Glomerular endothelial cell (primary cell): ENCODE data around the gene CYP4F22. TPM values are rescaled to one million over a fixed set of nuclear protein-coding genes. Genes with fewer than 3 reads are reported as not detected.
A peak's percentile ranks its signal among the peaks of the same experiment; 100 is the strongest.
"Not testable (repeated sequence)": the region's sequence is repeated elsewhere in the genome, so short reads cannot be mapped to it uniquely, and the experiment has no call there.

Source experiments
- DNase-seq: peaks from one replicate; pipeline ENCODE4 v3.0.0-alpha.2; 2011; ENCODE audit warnings: low read depth, low spot score; ENCODE audit errors: extremely low read depth
- total RNA-seq: library from RNA; depleted of rRNA; stranded (reverse); fragments of >200 nt; gene quantifications from 2 replicates; pipeline ENCODE4 v1.2.3, GENCODE V29; 2015

The CYP4F22 gene
- total RNA-seq, 1 donor from 2014 or later: 0.06 TPM

DNA sequence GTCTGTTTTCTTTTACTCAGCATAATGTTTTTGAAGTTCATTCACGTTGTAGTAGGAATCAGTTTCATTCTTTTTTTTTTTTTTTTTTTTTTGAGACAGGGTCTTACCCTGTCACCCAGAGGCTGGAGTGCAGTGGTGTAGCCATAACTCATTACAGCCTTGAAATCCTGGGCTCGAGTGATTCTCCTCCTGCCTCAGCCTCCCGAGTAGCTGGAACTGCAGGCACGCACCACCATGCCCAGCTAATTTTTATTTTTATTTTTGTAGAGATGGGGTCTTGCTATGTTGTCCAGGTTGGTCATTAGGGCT is 25.2 kb downstream of the CYP4F22 start:
- DNase-seq: not testable (repeated sequence)

DNA sequence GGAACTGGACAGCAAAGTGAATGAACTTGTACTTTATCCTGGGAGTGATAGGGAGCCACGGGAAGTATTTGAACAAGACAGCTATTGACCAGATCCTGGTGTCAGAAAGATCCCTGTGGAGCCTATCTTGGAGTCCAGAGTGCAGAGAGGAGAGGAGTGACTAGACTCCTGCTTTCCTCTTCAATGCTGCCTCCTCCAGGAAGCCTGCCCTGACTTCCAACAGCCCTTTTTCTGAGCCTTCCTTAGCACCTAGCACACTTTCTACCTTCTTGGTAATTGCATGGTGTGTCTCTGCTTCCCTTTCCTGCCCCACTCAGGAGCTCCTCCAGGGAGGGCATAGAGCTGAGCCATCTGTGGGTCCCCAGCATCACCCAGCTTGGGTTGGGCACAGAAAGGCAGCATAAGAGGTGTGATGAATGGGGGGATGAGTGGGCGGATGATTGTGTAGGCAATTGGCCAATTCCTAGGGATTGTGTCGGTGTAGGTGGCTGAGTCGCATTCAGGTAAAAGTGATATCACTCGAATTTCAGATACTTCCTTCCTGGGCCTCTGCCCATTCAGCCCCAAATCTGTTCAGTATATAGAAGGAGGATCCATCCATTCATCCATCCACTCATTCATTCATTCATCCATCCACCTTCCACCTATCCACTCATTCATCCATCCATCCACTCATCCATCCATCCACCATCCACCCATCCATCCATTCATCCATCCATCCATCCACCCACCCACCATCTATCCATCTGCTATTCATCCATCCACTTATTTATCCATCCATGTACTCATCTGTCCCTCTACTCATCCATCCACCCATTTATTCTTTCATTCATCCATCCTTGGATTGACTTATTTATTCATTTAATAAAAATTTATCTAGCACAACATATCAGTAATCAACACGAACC is 26.9 kb downstream of the CYP4F22 start:
- DNase-seq: no peak

DNA sequence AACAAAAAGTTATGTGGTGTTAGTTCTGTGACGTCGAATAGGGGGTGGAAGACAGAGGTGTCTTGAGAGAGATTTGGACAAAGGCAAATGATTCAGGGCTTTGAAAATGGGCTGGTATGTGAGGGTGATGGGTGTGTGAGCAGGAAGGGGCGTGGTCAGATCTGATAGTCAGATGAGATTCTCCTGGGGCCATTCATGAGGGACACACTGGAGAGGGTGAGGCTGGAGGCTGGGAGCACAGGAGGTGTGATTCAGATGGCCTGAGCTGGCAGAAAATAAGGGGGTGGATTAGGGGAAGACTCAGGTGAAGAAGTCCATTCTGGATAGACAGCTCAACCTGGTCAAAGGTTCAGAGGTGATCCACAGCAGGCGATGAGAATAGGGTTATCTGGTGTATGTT is 28.0 kb downstream of the CYP4F22 start:
- DNase-seq: no peak

DNA sequence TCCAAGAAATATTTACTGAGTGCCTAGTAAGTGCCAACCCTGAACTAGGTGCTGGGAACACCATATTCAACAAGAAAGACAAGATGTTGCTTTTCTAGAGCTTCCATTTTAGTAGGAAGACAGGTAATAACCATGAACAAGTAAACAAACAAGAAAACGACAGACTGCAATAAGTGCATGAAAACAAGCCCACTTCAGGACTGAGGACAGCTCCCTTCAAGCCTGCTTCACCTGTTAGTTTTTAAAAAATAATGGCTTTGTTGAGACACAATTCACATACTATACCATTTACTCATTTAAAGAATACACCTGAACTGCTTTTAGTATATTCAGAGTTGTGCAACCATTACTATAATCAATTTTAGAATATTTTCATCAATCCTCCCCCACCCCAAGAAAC is 30.4 kb downstream of the CYP4F22 start:
- DNase-seq: no peak

DNA sequence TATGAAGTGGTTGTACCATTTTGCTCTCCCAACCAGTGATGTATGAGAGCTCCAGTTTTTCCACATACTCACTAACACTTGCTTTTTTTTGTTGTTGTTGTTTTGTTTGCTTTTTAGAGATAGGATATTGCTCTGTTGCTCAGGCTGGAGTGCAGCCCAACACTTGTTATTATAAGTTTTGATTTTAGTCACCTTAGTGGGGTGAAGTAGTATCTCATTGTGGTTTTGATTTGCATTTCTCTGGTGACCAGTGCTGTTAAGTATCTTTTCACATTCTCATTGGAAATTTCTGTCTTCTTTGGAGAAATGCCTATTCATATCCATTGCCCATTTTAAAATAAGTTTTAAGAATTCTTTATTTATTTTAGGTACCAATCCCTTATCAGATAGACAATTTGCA is 31.3 kb downstream of the CYP4F22 start:
- DNase-seq: no peak

DNA sequence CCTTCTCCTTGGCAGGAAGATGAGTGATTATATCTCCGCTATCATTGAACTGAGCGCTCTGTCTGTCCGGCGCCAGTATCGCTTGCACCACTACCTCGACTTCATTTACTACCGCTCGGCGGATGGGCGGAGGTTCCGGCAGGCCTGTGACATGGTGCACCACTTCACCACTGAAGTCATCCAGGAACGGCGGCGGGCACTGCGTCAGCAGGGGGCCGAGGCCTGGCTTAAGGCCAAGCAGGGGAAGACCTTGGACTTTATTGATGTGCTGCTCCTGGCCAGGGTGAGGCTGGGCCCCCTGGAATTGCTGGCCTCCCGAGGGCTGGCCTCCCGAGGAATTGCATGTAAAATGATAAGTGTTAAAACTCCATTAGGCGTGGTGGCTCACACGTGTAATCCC is 32.1 kb downstream of the CYP4F22 start:
- no peak for DNase-seq

DNA sequence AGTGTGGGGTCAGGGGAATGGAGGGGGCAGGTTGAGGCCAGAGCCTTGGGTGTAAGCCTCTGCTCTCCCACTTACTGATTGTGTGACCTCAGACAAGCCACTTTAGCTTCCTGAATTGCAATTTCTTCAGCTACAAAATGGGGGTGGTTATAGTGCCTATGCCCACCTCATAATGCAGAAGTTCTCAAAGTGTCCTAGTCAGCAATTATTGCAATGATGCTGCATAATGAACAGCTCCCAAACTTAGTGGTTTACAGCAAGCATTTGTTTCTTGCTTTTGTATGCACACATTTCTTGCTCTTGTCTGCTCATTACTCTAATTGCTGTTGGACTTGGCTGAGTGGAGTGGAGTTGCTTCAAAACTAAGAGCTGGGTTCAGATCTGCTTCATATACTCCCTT is 36.0 kb downstream of the CYP4F22 start:
- DNase-seq: no peak

DNA sequence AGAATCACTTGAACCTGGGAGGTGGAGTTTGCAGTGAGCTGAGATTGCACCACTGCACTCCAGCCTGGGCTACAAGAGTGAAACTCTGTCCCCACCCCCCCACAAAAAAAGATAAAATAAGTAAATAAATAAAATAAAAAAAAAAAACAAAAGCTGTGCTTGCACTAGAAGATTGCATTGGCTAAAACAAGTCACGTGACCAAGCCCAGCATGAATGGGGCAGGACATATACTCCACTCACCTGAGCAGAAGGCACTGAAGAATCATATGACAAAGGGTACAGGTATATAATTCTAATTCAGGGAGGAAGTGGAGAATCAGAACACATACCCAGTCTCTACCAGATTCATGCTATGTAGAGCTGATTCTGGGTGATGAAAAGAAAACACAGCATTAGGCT is 36.6 kb downstream of the CYP4F22 start:
- DNase-seq: no peak

DNA sequence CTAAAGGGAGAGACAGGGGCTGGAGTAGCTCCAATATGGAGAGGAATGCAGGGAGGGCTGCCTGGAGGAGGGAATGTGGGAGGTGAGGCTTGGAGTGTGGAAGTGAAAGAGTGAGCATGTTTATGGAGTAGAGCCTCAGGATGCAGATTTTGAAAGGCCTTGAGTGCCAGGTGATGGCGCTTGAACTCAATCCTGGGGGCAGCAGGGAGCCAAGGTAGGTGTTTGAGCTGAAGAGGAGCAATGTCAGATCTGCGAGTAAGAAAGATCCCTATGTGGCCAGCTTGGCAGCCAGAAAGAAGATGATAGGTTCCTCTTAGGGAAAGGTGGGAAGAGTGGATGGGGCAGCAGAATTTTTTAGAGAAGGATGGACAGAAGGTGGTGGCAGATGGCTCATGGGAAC is 40.3 kb downstream of the CYP4F22 start:
- DNase-seq: no peak

DNA sequence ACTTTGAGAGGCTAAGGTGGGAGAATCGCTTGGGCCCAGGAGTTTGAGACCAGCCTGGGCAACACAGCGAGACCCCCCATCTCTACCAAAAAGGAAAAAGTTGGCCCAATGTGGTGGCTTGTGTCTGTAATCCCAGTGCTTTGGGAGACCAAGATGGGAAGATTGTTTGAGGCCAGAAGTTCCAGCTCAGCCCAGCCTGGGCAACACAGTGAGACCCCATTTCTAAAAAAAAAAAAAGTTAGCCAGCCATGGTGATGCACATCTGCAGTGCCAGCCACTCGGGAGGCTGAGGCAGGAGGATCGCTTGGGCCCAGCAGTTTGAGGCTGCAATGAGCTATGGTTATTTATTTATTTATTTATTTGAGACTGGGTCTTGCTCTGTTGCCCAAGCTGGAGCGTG is 41.3 kb downstream of the CYP4F22 start:
- no peak for DNase-seq

DNA sequence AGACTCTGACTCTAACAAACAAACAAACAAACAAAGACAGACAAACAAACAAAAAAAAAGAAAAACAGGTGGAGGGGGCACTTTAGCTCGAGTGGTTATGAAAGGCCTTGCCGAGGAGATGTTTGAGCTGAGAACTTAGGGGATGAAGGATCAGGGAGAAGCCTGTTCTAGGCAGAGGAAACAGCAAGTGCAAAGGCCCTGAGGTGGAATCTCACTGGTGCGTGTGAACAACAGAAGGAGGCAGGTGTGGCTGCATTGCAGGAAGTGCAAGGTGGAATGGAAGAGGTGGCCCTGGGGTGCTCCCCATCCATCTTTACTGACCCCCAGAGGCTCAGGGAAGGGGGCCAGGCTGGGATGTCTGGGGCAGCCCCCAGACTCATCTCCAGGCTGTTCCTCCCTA is 41.9 kb downstream of the CYP4F22 start:
- no peak for DNase-seq

DNA sequence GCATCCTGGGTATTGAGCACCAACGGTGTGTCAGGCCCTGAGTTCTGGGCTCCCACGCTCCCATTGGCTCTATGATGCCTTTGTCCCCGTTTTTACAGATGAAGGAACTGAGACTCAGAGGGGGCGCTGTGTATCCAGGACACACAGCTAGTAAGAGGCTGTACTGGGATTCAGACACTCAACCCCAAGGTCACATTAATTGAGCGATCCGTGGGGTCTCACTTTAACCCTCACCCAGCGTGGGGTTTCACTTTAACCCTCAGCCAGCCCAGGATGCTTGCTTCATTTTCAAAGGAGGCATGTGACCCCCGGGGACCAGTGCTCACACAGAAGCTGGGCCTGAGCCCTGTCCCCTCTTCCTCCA is 42.6 kb downstream of the CYP4F22 start:
- DNase-seq: no peak

DNA sequence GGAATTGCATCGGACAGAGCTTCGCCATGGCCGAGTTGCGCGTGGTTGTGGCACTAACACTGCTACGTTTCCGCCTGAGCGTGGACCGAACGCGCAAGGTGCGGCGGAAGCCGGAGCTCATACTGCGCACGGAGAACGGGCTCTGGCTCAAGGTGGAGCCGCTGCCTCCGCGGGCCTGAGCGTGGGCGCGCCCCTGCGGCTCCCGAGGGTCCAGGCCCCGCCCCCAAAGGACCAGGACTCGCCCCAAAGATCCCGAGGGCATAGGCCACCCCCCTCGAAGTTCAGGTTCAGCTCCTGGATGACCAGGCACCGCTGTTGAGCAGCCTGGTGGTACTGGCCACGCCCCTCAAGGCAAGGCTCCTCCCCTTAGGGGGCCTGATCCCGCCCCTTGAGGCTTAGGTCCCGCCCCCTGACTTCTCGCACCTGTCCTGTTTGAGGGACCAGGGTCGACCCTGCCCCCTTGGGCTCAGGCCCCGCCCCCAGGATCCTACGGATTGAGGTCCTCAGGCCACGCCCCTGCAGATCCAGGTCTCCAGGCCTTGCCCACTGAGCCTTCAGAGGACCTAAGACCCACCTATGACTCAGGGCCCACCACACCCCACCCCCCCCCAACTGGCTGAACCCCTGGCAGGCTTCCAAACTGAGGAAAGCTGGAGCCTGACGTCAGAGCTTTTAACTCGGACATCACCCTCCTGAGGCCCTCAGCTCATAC is 43.1 kb downstream of the CYP4F22 start:
- no peak for DNase-seq

DNA sequence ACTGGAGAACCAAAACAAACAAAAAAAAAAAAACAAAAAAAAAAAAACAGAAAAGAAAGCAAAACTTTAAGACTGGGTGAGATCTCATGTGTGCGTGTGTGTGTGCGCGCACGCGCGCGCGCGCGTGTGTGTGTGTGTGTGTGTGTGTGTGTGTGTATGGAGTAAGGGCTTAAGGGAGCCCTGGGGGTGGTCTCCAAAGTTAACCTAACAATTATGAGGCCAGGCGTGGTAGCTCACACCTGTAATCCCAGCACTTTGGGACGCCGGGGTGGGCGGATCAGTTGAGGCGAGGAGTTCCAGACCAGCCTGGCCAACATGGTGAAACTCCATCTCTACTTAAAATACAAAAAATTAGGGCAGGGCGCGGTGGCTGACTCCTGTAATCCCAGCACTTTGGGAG is 46.7 kb downstream of the CYP4F22 start:
- no peak for DNase-seq

DNA sequence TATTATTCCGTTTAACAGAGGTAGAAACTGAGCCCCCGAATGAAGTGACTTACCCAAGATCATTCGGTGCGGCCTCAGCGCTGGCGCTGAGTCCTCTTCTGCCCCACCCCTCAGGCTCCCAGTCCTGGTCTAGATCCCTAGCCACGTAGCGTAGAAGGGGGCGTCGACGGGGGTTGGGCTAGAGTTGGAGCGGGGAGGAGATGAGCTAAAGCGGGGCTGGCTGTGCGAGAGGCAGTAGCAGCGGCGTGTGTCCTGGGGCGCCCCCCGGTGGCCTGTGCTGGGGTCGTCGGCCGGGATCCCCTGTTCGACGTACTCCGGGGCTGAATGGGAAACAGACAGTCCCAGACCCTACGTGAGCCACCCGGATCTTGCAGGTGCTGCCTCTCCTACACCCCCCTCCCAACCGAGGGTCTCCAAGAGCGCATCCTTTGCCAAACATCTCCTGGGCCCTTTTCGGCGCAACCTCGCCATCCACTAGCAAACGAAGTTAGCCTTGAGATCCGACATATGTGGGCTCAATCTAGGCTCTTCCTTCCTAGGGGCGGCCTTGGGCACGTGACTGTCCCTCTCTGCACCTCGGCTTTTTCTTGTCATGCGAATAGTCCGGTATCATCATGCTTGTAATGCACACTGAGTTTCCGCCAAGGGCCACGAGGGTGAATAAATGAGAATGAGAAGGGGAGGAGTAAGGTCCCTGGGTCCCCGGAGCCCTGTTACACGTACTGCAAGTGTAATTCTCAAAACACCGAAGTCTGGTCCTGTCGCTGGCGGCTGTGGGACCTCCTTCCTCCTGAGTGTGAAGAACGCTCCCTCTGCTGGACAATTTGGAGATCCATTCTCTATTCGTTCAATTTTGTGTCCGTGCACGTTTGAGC is 47.7 kb downstream of the CYP4F22 start:
- peak; percentile 68 for DNase-seq

DNA sequence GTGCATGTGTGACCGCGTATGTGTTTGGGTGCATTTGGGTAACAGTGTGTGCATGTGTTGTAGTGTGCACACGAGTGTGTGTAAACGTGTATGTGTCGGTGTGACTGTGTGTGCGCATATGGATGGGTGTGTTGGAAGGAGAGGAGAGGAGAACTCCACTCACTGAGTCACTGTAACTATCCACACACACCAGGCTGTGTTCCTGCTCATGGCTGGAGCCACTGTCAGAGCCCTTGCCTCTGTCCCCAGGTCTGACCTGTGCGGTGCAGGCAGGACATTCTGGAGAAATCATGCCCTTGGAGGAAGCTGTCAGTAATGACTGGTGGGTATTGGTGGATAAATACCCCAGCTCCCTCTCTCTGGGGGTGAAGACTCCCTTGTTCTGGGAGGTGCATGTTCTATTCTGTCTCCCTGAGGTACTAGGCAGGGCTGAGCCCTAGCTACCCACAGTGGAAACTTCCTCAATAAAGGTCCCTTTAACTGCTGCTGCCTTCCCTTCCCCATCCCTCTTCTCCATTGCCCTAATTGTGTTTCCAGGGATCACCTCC is 48.4 kb downstream of the CYP4F22 start:
- DNase-seq: no peak

DNA sequence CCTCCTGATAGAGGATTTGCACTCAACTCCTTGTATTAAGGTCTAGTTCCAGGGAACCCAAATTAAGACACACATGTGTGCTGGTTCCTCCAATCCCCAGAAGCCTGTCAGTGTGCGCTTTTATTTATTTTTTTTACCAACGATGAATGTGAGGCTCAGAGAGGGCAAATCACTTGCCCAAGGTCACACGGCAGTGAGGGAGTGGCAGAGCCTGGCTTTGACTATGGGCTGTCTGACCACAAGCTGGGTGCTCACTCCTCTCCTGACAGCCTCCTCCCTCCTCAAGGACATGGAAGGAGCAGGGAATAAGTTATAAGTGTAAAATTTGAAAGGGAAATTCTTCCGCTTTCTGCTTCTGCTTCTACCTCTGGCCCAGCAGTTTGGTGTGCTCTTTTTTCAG is 48.9 kb downstream of the CYP4F22 start:
- DNase-seq: no peak

DNA sequence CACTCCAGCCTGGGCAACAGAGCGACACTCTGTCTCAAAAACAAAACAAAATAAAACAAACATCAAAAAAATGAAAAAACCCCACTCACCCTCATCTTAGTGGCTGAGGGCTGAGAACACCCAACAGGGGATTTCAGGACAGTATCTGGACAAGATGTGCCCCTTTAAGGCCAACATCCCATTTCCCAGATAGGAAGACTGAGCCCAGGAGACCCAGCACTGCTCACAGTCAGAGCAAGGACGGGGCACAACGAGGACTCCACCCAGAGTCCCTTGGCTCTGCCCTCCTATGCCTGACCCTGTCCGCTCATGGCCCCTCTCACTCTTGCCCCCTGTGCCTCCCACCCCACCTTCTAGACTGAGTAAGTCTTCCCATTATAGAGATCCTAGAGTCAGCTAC is 53.8 kb downstream of the CYP4F22 start:
- no peak for DNase-seq

DNA sequence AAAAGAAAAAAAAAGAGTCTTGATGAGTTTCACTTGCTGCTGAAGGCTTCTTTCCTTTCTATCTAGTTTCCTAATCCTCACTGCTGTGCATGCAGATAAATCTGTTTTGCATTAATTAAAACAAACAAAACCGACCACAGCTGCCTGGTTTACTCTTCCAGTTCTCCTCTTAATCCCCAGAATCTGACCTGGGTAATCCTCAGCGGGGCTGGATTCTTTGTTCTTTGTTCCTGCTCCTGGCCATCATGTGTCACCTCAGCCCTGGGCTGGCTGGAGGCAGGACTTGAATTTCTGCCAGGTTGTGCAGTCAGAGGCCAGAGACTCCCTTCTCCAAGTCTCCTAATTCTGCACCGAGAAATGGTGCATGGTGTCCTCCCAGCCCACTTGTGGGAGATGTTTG is 54.5 kb downstream of the CYP4F22 start:
- DNase-seq: no peak

DNA sequence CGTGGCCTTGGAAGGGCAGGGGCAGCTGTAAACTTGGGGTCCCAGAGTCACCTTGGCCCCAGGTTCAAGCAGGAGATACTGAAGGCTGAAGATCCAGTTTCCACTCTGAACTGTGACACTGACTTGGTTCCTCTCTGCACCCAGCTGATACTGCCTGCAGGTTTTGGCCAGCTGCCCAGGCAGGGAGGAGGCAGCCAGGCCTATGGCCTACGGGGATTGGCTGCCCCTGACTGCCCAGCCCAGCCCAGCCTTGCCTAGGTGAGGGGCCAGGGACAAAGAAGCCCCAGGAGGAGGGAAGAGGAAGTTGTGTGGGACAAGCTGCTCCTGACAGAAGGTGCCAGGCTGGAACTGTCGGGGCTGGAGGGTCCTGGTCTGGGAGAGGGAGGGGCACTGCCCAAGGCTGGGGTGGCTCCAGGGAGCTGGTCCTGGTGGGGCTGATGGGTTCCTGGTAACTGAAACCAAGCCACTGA is 55.0 kb downstream of the CYP4F22 start:
- no peak for DNase-seq

DNA sequence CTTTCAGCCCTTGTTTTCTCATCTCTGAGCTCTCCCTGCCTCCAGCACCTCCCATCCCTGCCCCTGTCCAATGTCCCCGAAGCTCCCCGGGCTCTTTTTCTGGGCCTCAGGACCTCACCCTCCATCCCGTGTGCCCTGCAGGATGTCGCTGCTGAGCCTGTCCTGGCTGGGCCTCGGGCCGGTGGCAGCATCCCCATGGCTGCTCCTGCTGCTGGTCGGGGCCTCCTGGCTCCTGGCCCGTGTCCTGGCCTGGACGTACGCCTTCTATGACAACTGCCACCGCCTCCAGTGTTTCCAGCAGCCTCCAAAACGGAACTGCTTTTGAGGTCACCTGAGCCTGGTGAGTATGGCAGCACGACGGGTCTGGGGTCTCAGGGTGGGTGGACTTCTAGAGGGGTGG is 55.6 kb downstream of the CYP4F22 start:
- DNase-seq: no peak
